GM12864 (cell line): ENCODE measurements around the gene MARCHF10.

Experiments used
- DNase-seq: peaks from one replicate; pipeline ENCODE4 v3.0.0-alpha.2; 2011; ENCODE audit warnings: low read depth
- H3K4me3 ChIP-seq: 2 replicates; pipeline ENCODE4 v1.5.1; 2011; ENCODE audit warnings: mild to moderate bottlenecking, low read depth, low read length, control low read depth
- CTCF ChIP-seq: IDR thresholded peaks from 2 replicates; pipeline ENCODE4 v1.5.1; 2011; ENCODE audit warnings: low read depth, mild to moderate bottlenecking, moderate library complexity, low read length, control low read depth, inconsistent platforms; ENCODE audit errors: missing control alignments

The MARCHF10 gene

GRCh38 chr17:62778990-62779681 lies 29.0 kb downstream of the MARCHF10 start:
- no peak for DNase-seq
- no peak overlapping the region for H3K4me3 ChIP-seq
- no peak for TF ChIP-seq CTCF

- H3K4me3 ChIP-seq: no peak overlapping the region
- no peak for DNase-seq
- TF ChIP-seq CTCF: no peak
Measured at GRCh38 chr17:62775876-62776275, 32.2 kb downstream of the MARCHF10 start.

GRCh38 chr17:62774338-62774737 lies 33.8 kb downstream of the MARCHF10 start:
- no peak overlapping the region for H3K4me3 ChIP-seq
- TF ChIP-seq CTCF: no peak
- DNase-seq: no peak

GRCh38 chr17:62767997-62768396 lies 40.1 kb downstream of the MARCHF10 start:
- no peak for TF ChIP-seq CTCF
- no peak for DNase-seq
- no peak overlapping the region for H3K4me3 ChIP-seq

GRCh38 chr17:62765351-62765750 lies 42.8 kb downstream of the MARCHF10 start:
- no peak for DNase-seq
- no peak for TF ChIP-seq CTCF
- H3K4me3 ChIP-seq: no peak overlapping the region

GRCh38 chr17:62763891-62764600 lies 44.1 kb downstream of the MARCHF10 start:
- no peak for TF ChIP-seq CTCF
- no peak for DNase-seq
- H3K4me3 ChIP-seq: no peak overlapping the region

GRCh38 chr17:62761884-62762283 lies 46.2 kb downstream of the MARCHF10 start:
- no peak overlapping the region for H3K4me3 ChIP-seq
- DNase-seq: no peak
- no peak for TF ChIP-seq CTCF
